ENCODE data around the gene LANCL1.
A peak's percentile ranks its signal among the peaks of the same experiment; 100 is the strongest.

Gene LANCL1

DNA sequence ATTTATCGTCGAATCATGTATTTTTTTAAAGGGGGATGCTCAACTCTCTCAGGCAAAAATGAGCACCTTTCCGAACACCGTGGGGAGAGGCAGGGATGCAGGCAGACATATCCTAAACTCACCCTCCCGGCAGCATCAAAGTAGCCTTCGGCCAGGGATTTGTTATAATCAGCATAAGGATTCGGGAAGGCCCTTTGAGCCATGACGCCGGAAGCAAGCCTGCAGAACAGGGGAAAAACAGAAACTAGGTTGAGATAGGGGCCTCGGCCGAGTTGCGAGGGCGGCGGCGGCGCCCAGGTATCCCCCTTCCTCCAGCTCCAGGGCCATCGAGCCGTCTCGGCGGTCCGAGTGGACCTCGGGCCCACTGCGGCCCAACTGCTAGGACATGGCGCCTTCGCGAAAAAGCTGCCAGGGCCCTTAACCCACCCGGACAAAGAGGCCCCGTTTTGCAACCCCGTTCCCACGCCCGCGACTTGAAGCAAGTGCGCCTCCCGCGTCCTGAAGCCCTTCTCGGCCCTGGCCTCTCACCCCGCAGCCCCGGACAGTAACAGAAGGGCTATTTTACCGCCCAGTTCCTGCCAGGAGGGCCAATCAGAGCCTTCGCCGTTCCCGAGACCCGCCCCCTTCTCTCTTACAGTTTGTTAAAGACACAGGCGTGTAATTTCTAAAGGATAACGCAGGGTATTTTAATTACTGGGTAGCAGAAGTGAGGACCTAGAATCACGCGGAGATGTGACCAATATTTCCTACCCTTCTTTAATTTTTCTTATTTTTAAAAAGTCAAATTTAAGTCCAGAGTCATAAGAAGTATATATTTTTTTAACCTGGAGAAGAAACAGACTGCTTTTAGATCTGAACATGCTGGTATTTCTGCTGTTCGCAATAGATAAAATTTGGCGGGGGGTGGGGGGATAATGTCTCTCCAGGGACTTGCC lies at the start of gene LANCL1:
TSS of gene LANCL1 (minus strand) at position 566 of the 935 bp plus-strand sequence. CDS start at position 203, 363 bp downstream.
- peak; percentile 89 for DNase-seq

DNA sequence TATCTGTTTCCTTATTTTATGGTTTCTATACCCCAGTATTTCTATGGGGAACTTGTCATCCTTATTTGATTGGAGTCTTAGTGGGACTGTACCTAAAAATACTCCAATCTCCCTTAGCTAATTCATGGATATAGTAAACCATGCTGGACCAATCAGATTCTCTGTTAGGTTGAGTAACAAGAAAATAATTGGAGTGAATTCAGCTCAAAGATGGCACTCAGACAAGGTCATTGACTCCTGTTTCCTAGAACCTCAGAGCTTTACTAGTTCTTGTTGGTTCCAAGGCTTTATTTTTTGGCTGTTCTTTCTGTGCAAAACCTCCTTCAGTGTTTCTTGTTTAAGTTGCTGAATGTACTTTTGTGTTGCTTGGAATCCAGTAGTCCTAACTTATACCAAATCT lies 48.0 kb upstream of the LANCL1 start:
- DNase-seq = no peak

GRCh38 chr2:210523650-210524289 lies 47.2 kb upstream of the LANCL1 start:
- DNase-seq = no peak

GRCh38 chr2:210522399-210522798 lies 45.8 kb upstream of the LANCL1 start:
- no peak for DNase-seq

DNA sequence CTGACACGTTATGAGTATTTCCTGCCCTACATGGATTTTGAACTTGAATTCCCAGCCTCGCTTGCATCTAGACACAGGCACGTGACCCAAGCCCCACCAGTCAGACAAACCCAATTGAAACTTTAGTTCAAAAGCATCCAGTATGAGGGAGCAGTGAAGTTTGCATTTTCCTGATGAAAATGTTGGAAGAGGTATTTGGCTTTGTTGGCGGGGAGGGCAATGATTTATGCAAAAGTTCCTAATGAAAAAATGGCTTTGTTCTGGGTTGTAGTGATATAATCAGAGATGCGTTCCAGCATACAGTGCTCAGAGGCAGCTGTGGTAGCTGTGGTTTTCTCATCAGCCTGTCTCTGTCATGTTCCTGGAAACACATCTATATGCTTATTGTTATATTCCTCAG lies 43.0 kb upstream of the LANCL1 start:
- no peak for DNase-seq

DNA sequence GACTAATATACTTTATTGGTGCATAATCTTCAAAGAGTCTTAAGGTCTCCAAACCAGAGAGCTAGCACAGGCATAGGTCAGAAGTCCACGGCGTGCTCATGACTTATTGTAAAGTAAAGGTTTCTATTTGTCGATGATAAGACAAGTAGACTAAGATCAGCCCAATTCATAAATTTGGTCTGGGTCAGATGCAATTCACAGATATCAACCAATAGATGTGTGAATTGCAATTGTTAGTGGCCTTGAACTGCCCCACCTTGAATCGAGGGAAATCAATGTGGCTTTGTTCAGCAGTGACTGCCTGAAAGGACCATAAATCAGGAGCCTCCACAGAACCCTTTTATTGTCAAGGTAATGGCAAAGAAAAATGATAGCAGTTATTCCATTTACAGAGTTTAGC lies 40.7 kb upstream of the LANCL1 start:
- DNase-seq = no peak

- no peak for DNase-seq
Observed at GRCh38 chr2:210515911-210516310, 39.4 kb upstream of the LANCL1 start.

DNA sequence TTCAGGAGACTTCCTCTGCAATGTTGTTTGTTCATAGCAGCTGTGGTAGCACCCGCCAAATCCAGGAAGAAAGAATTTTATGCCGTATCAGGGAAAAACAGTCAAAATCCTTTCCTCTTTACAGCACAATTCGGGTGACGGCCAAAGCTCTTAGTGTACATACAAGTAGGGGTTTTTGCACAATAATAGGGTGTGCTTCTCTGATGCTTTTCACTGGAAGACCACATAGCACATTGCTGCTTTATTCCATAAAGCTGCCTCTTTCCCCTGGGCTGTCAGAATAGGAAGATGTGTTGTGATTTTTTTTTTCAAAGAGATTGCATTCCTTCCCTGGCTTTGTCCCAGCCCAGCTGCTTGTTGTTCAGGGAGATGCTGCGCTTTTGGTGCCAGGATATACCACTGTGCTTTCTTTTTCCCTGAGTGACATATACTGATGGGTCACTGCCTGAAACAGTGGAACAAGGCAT lies 27.2 kb upstream of the LANCL1 start:
- DNase-seq = peak; percentile 4

- peak; percentile 68 for DNase-seq
Observed at GRCh38 chr2:210503001-210503623, 26.6 kb upstream of the LANCL1 start.

DNA sequence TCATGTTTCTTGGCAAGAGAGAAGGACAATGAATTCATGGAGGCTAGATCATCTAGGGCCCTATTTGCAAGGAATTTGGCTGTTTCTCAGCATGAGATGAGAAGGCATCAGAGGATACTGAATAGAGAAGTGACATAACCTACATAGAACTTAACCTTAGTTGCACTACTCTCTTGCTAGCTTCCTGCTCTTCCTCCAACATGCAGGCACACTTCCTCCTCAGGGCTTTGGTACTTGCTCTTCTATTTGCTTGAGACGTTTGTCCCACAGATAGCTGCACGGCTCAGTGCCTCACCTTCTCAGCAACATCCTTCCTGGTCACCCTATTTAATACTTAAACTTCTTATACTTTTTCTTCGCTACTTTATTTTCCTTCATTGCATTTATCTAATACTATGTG lies 20.0 kb upstream of the LANCL1 start:
- DNase-seq = no peak

GRCh38 chr2:210493528-210493927 lies 17.0 kb upstream of the LANCL1 start:
- no peak for DNase-seq

- DNase-seq = no peak
Observed at GRCh38 chr2:210481601-210482175, 5.1 kb upstream of the LANCL1 start.

GRCh38 chr2:210480764-210481163 lies 4.2 kb upstream of the LANCL1 start:
- DNase-seq = no peak

- DNase-seq = no peak
Observed at GRCh38 chr2:210480079-210480478, 3.5 kb upstream of the LANCL1 start.

GRCh38 chr2:210478661-210479060 lies 2.1 kb upstream of the LANCL1 start:
- no peak for DNase-seq

GRCh38 chr2:210477496-210477895 lies 937 bp upstream of the LANCL1 start:
- peak; percentile 7 for DNase-seq

GRCh38 chr2:210475706-210476105 lies 853 bp downstream of the LANCL1 start:
- DNase-seq = peak; percentile 5

GRCh38 chr2:210474776-210475175 lies 1.8 kb downstream of the LANCL1 start:
- DNase-seq = no peak

- DNase-seq = no peak
Observed at GRCh38 chr2:210461401-210461800, 15.2 kb downstream of the LANCL1 start.

DNA sequence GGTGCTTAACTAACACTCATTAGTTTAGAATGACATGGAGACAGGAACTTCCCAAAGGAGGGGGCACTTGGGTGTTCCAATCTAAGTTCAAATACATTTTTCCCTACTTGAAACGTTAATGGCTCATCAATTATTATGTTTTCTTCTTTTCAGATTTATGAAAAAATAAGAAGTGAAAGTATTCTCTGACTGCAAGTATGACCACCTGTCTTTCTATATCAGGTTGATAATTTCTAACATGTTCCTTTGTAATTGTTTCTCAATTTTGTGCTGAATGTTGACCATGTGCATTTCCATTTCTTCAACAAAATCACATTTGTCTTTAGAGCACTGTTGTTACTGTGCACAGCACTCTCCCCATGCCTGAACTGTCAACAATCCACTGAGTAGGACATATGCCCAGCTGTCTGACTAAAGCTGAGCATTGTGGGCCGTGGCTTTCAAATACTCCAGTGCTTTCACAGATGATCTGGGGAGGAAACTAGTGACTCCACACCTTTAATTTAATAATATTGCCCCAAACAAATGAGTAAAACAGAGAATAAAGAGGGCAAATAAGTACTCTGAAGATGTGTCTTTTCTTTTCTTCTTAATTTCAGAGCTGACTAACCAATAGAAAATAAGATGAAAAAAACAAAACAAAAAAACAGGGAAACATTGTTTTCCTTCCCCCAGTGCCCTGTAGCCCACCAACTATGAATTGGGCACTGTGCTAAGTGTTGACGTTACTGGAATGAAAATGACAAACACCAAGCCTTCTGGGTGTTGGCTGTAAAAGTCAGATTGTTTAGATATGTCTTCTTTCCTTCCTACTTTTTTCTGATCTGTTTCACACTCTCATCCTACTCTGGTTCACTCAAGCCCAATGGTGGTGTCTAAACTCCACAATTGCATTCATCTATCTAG lies 16.0 kb downstream of the LANCL1 start:
- DNase-seq = peak; percentile 10

DNA sequence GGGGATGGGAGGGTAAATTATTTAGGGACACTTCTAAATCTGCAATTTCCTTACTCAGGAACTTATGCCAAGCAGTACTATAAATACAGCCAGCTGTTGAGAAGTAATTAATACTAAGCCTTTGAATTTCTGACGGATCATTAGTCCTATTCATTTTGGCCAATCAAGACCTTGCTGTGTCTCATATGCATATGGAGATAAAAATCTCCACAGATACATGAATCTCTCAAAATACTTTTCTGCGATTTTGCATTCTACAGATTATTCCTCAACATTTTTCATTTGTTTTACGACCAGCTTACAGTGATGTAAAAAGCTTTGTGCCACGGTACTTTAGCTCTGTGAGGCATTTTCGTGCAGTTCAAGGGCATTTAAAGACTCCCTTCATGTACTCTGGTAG lies 16.7 kb downstream of the LANCL1 start:
- no peak for DNase-seq

GRCh38 chr2:210459407-210459806 lies 17.2 kb downstream of the LANCL1 start:
- DNase-seq = no peak
